Measurements from ENCODE around the gene FGF18. TPM values are rescaled to one million over a fixed set of nuclear protein-coding genes. Genes with fewer than 3 reads are reported as not detected.

Gene FGF18
- total RNA-seq, 1 experiment from 2014 or later = 0.94 TPM

DNA sequence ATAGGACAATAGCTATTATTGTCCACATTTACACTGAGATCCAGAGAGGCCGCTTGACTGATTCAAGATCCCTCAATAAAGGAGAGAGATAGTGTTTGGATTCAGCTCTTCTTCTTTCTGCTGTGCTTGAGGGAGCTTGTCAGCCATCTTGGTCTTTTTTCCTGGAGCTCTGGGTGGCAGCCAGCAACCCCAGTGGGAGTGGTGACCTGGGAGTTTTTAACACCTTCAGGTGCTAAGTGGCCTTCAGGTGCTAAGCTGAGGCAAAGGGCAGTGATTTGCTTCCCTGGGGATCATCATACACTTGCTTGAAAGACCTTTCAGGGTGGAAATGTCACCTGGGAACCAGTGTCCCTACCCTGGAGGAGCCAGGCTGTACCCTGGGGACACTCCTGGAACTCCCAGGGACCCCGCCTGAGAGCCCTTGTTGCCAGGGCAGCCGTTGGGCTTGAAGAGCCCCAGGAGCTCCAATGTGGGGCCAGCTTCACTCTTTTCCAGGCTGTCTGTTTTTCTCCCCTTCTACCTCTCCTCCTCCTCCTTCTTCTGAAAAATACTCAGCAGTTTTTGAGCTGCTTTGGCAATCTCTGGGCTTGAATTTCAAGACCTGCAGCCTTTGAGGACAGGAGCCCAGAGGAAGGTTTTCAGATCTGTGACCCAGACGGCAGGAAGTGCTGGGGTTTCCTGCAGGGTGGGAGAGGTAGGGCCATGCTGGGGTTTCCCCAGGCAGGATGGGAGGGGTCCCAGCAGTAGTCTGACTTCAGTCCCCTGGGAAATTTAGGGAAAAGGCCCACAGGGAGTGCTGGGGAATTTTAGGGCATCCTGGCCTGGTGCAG lies 59.7 kb downstream of the FGF18 start:
- H3K4me2 ChIP-seq (ENCODE audit: insufficient read depth, insufficient read length, low read length) = no peak overlapping the region
- H3K4me3 Mint-ChIP-seq = no peak overlapping the region
- H3K9ac ChIP-seq (ENCODE audit: extremely low read depth, insufficient read length, low read length) = no peak overlapping the region
- no peak overlapping the region for H2BK120ac ChIP-seq (ENCODE audit: low read depth, low read length, poor library complexity, severe bottlenecking)
- no peak overlapping the region for H3K56ac ChIP-seq (ENCODE audit: insufficient read length, low read depth, low read length)
- no peak for DNase-seq
- no peak overlapping the region for H2BK5ac ChIP-seq (ENCODE audit: insufficient read length, low read length)
- H3K9me3 ChIP-seq (ENCODE audit: control insufficient read depth, low read depth, low read length) = no peaks in the 10 kb centered on the region
- H4K8ac ChIP-seq (replicated peaks; ENCODE audit: insufficient read length, low read depth, low read length) = no peak overlapping the region
- no peak overlapping the region for H3K27ac Mint-ChIP-seq
- no peaks in the 10 kb centered on the region; a peak in 1 of 7 replicates for H3K36me3 Mint-ChIP-seq (ENCODE audit: insufficient read depth in 1 of 3, low read depth in 3 of 3)
- no peak overlapping the region for H2BK20ac ChIP-seq (ENCODE audit: low read depth, low read length, poor library complexity, severe bottlenecking)
- no CpG with 5 or more reads among the region's 4 CpGs for WGBS (ENCODE audit: extremely low coverage, insufficient read length, low lambda C conversion rate)
- H3K4ac ChIP-seq (ENCODE audit: low read depth, low read length) = no peak overlapping the region
- H3K23me2 ChIP-seq (ENCODE audit: insufficient read length, low read depth, low read length, poor library complexity, severe bottlenecking) = no peaks in the 10 kb centered on the region
- H3T11ph ChIP-seq (ENCODE audit: low read length) = no peak overlapping the region
- peaks cover 2 to 18% of the 10 kb centered on the region in 2 experiments for H3K4me1 Mint-ChIP-seq
- no peaks in the 10 kb centered on the region for H3K79me1 ChIP-seq (ENCODE audit: insufficient read depth, low read depth, low read length, poor library complexity, severe bottlenecking)
- TF ChIP-seq, protein P1, sequence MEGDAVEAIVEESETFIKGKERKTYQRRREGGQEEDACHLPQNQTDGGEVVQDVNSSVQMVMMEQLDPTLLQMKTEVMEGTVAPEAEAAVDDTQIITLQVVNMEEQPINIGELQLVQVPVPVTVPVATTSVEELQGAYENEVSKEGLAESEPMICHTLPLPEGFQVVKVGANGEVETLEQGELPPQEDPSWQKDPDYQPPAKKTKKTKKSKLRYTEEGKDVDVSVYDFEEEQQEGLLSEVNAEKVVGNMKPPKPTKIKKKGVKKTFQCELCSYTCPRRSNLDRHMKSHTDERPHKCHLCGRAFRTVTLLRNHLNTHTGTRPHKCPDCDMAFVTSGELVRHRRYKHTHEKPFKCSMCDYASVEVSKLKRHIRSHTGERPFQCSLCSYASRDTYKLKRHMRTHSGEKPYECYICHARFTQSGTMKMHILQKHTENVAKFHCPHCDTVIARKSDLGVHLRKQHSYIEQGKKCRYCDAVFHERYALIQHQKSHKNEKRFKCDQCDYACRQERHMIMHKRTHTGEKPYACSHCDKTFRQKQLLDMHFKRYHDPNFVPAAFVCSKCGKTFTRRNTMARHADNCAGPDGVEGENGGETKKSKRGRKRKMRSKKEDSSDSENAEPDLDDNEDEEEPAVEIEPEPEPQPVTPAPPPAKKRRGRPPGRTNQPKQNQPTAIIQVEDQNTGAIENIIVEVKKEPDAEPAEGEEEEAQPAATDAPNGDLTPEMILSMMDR (conservative IDR thresholded peaks at IDR 0.05) = no peak
- H3K27ac ChIP-seq (ENCODE audit: insufficient read length, low read depth, low read length) = no peak overlapping the region
- H2AK5ac ChIP-seq (ENCODE audit: insufficient read length, low read length) = no peak overlapping the region
- no peak overlapping the region for H4K91ac ChIP-seq (ENCODE audit: insufficient read length, low read depth, low read length)
- H3K27me3 ChIP-seq (ENCODE audit: insufficient read depth, low read length) = no peaks in the 10 kb centered on the region
- no peaks in the 10 kb centered on the region for H4K20me1 ChIP-seq (ENCODE audit: control insufficient read depth, insufficient read depth, insufficient read length)
- no peaks in the 10 kb centered on the region for H3K79me2 ChIP-seq (ENCODE audit: insufficient read depth, low read length)
- H3K18ac ChIP-seq (ENCODE audit: insufficient read length, low read depth, low read length) = no peak overlapping the region
- H3K9me3 Mint-ChIP-seq = no peaks in the 10 kb centered on the region; a peak in 1 of 5 replicates
- no peak overlapping the region for H4K5ac ChIP-seq (ENCODE audit: insufficient read length, low read depth, low read length)
- no peak overlapping the region for H3K14ac ChIP-seq (ENCODE audit: insufficient read depth, low read length)
- peaks cover 8% of the 10 kb centered on the region; the same call in 1 of the 2 replicates for H3K27me3 Mint-ChIP-seq (ENCODE audit: low read depth)
- no peak overlapping the region for H3K23ac ChIP-seq (ENCODE audit: insufficient read length, low read depth, low read length)
- no peak overlapping the region for H2BK15ac ChIP-seq (ENCODE audit: low read depth, low read length)
- H2BK12ac ChIP-seq (ENCODE audit: insufficient read length, low read depth, low read length) = no peak overlapping the region
- H2AFZ ChIP-seq (ENCODE audit: low read length) = no peak overlapping the region
- H3K4me1 ChIP-seq (ENCODE audit: insufficient read depth, low read length) = peaks cover 2% of the 10 kb centered on the region; the same call in 1 of the 2 replicates
